ENCODE data around the gene COPS7A. TPM values are rescaled to one million over a fixed set of nuclear protein-coding genes. Genes with fewer than 3 reads are reported as not detected.

Gene COPS7A
- total and polyA plus RNA-seq, 2 experiments from 2014 or later: 37.7 to 51.9 TPM

- Histone ChIP-seq H4K20me1 (replicated peaks; ENCODE audit: insufficient read depth) (peaks cover 3% of the 10 kb centered on the region; the same call in 1 of the 2 replicates), H3K27ac (ENCODE audit: low read depth) (no peak overlapping the region), H3K4me3 (no peak overlapping the region), H3K79me2 (replicated peaks; ENCODE audit: insufficient read depth) (no peaks in the 10 kb centered on the region), H3K27me3 (ENCODE audit: insufficient read depth) (peaks cover 72% of the 10 kb centered on the region), H2AFZ (no peak overlapping the region), H3F3A (replicated peaks; ENCODE audit: low read depth) (peaks cover 20% of the 10 kb centered on the region; the same call in 1 of the 2 replicates), H3K4me1 (ENCODE audit: insufficient read depth) (peaks cover 28% of the 10 kb centered on the region), H3K4me2 (no peak overlapping the region), H3K36me3 (ENCODE audit: insufficient read depth) (no peaks in the 10 kb centered on the region), H3K9me2 (ENCODE audit: insufficient read depth) (no peaks in the 10 kb centered on the region)
- H3K4me1 Mint-ChIP-seq: peaks cover 64% of the 10 kb centered on the region
- no peak overlapping the region for H3K27ac Mint-ChIP-seq
- H3K36me3 Mint-ChIP-seq (ENCODE audit: low read depth): peaks cover 17% of the 10 kb centered on the region
- ATAC-seq: no peak
- DNase-seq (ENCODE audit: low spot score): no peak
- H3K4me3 Mint-ChIP-seq: peak overlapping the region; percentile 54; the same call in 2 of the 3 replicates
- TF ChIP-seq NANOG (IDR thresholded peaks at IDR 0.05; ENCODE audit: borderline replicate concordance): no peak
- TF ChIP-seq ZNF114 (CRISPR knock-in tag; IDR thresholded peaks at IDR 0.05): no peak
- TF ChIP-seq JUNB (IDR thresholded peaks at IDR 0.05; ENCODE audit: unreplicated experiment): no peak
- peaks cover 61% of the 10 kb centered on the region for H3K27me3 Mint-ChIP-seq (ENCODE audit: insufficient read depth, low read depth, poor library complexity)
- H3K9me3 Mint-ChIP-seq: no peaks in the 10 kb centered on the region; the same call in 2 of the 3 replicates
Measured at GRCh38 chr12:6775185-6776174, 51.6 kb downstream of the COPS7A start.

GRCh38 chr12:6777386-6777785, 53.5 kb downstream of the COPS7A start:
- TF ChIP-seq EZH2phosphoT487 (IDR thresholded peaks at IDR 0.05; ENCODE audit: unreplicated experiment): no peak
- peak overlapping the region; percentile 71; the same call in 1 of the 2 replicates for H3K4me3 ChIP-seq
- no peaks in the 10 kb centered on the region for H3K9me2 ChIP-seq (ENCODE audit: insufficient read depth)
- H3K27ac Mint-ChIP-seq: no peak overlapping the region
- H4K20me1 ChIP-seq (replicated peaks; ENCODE audit: insufficient read depth): no peaks in the 10 kb centered on the region
- peaks cover 12% of the 10 kb centered on the region; the same call in 1 of the 2 replicates for H3F3A ChIP-seq (replicated peaks; ENCODE audit: low read depth)
- DNase-seq (ENCODE audit: low spot score) (no peak), ATAC-seq (no peak)
- H3K4me2 ChIP-seq: peak overlapping the region; percentile 99
- H3K79me2 ChIP-seq (replicated peaks; ENCODE audit: insufficient read depth): no peaks in the 10 kb centered on the region
- peaks cover 63% of the 10 kb centered on the region for H3K27me3 ChIP-seq (ENCODE audit: insufficient read depth)
- H3K36me3 ChIP-seq (ENCODE audit: insufficient read depth): no peaks in the 10 kb centered on the region
- H2AFZ ChIP-seq: no peak overlapping the region
- peak overlapping the region; percentile 89; the same call in 2 of the 3 replicates for H3K4me3 Mint-ChIP-seq
- H3K27ac ChIP-seq (ENCODE audit: low read depth): no peak overlapping the region
- H3K4me1 Mint-ChIP-seq: peaks cover 50% of the 10 kb centered on the region
- peaks cover 7% of the 10 kb centered on the region; the same call in 2 of the 3 replicates for H3K36me3 Mint-ChIP-seq (ENCODE audit: low read depth)
- H3K4me1 ChIP-seq (ENCODE audit: insufficient read depth): peaks cover 16% of the 10 kb centered on the region
- H3K27me3 Mint-ChIP-seq (ENCODE audit: insufficient read depth, low read depth, poor library complexity): peaks cover 62% of the 10 kb centered on the region
- no peaks in the 10 kb centered on the region; the same call in 2 of the 3 replicates for H3K9me3 Mint-ChIP-seq

DNA sequence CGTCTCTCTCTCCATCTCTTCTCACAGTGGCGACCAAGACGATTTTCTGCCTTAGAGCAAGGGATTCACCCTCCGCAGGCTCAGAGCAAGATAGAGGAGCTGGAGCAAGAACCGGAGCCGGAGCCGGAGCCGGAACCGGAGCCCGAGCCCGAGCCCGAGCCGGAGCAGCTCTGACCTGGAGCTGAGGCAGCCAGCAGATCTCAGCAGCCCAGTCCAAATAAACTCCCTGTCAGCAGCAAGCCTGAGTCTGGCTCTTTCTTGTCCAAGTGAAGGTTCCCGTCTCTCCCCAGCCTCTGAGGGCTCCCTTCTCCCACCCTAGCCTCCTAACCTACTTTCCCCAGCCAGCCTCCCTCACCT, 54.3 kb downstream of the COPS7A start:
- no peak overlapping the region; the same call in 1 of the 2 replicates for H3K27ac Mint-ChIP-seq
- H3K4me2 ChIP-seq: peak overlapping the region; percentile 99
- no peaks in the 10 kb centered on the region for H4K20me1 ChIP-seq (replicated peaks; ENCODE audit: insufficient read depth)
- no peaks in the 10 kb centered on the region for H3K79me2 ChIP-seq (replicated peaks; ENCODE audit: insufficient read depth)
- peaks cover 46% of the 10 kb centered on the region for H3K4me1 Mint-ChIP-seq
- H3K4me3 ChIP-seq: peak overlapping the region; percentile 71
- peaks cover 7% of the 10 kb centered on the region; the same call in 2 of the 3 replicates for H3K36me3 Mint-ChIP-seq (ENCODE audit: low read depth)
- ATAC-seq (peak; percentile 37), DNase-seq (ENCODE audit: low spot score) (peak; percentile 77)
- peaks cover 54% of the 10 kb centered on the region for H3K27me3 Mint-ChIP-seq (ENCODE audit: insufficient read depth, low read depth, poor library complexity)
- TF ChIP-seq EZH2phosphoT487 (IDR thresholded peaks at IDR 0.05; ENCODE audit: unreplicated experiment) (no peak), CREB1 (CRISPR knock-in tag; IDR thresholded peaks at IDR 0.05; ENCODE audit: low read depth) (no peak), REST (IDR thresholded peaks at IDR 0.05; ENCODE audit: unreplicated experiment) (no peak), POLR2AphosphoS5 (IDR thresholded peaks at IDR 0.05; ENCODE audit: low read depth) (no peak), NANOG (IDR thresholded peaks at IDR 0.05; ENCODE audit: borderline replicate concordance) (no peak), ETS1 (IDR thresholded peaks at IDR 0.05) (no peak), ZNF331 (CRISPR knock-in tag; IDR thresholded peaks at IDR 0.05; ENCODE audit: low read depth) (no peak), STAT1 (IDR thresholded peaks at IDR 0.05; ENCODE audit: unreplicated experiment) (no peak)
- H2AFZ ChIP-seq: peak overlapping the region; percentile 99
- peaks cover 8% of the 10 kb centered on the region for H3K4me1 ChIP-seq (ENCODE audit: insufficient read depth)
- H3K9me2 ChIP-seq (ENCODE audit: insufficient read depth): no peaks in the 10 kb centered on the region
- peaks cover 55% of the 10 kb centered on the region for H3K27me3 ChIP-seq (ENCODE audit: insufficient read depth)
- no peaks in the 10 kb centered on the region; the same call in 2 of the 3 replicates for H3K9me3 Mint-ChIP-seq
- peak overlapping the region; percentile 89 for H3K4me3 Mint-ChIP-seq
- peaks cover 12% of the 10 kb centered on the region; the same call in 1 of the 2 replicates for H3F3A ChIP-seq (replicated peaks; ENCODE audit: low read depth)
- H3K36me3 ChIP-seq (ENCODE audit: insufficient read depth): no peaks in the 10 kb centered on the region
- H3K27ac ChIP-seq (ENCODE audit: low read depth): no peak overlapping the region
